NCI-H1436 (cell line): ENCODE results near the gene ANKRD52.
"Not testable (repeated sequence)": the region's sequence is repeated elsewhere in the genome, so short reads cannot be mapped to it uniquely, and the experiment has no call there.

Experiments
- DNase-seq: peaks from one replicate; lab custom pipeline; 2025; lab: John Stamatoyannopoulos, UW

Gene ANKRD52

DNA sequence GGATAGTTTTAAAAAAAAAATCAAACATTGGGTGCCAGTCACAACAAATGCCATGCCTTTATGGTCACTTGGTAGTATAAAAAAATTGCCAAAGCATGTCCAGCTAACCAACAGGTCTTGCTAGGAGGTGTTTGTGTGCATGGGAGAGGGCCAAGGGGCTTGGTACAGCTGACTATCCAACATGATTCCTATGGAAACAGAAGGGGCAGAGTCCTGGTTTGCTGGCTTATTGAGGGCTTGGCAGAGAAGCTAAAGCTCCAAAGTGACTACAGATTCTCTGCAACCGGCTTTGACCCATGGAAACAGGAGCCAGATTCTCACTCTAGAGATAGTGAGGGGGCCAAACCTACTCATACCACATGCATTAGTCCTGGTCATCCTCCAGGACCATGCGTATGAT, 14.3 kb upstream of the ANKRD52 start:
- DNase-seq, result not testable (repeated sequence)

DNA sequence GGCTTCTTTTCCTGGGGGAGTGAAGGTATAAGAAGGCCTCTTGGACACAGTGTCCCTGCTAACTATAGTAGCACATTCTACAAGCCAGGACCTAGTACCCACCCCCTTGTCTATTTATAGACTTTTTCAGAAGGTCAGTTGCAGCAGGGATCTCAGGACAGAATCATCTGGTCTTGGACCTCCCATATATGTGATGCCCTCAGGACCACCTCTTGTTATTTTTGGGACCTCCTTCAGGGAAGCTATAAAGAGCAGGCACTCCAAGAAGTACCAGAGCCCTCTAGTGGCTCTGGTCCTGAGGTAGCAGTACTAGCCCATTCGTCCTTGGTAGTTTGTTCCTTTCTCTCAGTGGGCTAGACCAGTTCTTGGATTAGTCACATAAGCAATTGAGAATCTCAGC, 12.8 kb upstream of the ANKRD52 start:
- DNase-seq, result no peak

DNA sequence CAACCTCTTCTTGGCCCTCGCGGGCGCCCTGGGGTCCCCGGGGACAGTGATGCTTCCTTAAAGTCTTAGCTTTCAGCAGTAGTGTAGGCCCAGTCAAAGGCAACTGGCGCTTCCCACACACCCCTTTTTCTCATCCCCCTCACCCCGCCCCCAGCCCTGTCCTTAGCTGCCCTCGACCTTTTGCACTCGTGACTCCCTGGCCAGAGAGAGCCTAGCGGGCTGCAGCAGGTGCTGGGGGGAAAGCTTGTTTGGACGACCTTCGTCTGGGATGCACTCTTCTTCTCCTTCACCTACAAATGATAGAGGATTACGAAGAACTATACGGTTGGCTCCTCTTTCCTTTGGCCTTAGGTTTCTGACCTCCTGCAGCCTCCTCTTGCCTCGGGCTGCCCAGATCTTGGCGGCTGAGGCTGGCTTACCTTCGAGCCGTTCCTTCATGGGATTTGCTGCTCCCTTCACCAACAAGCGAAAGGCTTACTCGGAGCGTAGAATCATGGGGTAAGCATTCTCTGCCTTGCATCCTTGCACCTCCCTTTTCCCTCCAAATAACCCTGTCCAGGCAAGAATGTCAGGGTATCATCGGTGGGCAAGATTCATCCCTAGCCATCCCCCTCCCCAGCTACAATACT, 9.4 kb upstream of the ANKRD52 start:
- DNase-seq, result no peak

DNA sequence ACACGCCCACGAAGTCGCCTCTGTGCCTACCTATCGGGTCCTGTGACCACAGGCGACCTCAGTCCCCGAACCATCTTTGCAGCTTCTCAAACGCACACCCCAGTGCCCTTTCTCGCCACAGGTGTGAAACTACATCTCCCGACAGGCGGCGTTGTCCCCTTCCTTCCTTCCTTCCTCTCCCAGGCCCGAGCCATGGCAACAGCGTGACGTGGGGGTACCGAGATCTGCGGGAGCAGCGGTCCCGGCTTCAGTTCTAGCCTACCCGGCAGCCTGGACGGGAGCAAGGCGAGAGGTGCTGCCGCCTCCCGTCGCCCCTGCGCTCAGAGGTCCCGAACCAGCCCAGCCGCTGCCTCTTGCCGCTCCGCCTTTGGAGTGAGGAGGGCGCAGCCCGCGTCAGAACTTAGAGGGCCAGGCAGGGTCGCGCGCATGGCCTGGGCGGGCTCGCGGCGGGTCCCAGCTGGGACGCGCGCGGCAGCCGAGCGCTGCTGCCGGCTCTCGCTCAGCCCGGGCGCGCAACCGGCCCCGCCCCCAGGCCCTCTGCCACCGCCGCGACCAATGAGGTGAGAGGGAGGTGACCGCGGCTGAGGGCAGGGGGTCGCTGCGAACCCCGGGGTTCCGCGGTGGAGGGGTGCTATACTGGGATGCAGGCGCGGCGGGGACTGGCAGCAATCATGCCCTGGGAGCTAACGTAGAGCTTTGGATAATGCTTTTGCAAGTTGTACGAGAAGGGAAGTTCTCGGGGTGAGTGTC, 8.7 kb upstream of the ANKRD52 start, which contains the start of gene COQ10A:
Gene COQ10A, plus strand, starts transcription at position 250 of the 750 bp plus-strand sequence. Its CDS starts 177 bp downstream, at position 427.
- peak; percentile 88 for DNase-seq

DNA sequence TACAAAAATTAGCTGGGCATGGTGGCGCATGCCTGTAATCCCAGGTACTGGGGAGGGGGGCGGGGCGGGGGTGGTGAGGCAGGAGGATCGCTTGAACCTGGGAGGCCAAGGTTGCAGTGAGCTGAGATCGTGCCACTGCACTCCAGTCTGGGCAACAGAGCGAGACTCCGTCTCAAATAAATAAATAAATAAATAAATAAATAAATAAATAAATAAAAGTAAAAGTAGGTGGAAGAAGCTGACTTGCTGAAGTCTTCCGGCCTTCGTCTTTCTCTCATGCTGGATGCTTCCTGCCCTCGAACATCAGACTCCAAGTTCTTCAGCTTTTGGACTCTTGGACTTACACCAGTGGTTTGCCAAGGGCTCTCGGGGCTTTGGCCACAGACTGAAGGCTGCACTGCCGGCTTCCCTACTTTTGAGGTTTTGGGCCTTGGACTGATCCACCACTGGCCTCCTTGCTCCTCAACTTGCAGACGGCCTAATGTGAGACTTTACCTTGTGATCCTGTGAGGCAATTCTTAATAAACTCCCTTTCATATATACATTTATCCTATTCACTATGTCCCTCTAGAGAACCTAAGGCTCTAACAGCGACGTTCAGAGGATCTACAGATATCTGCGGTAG, 8.0 kb upstream of the ANKRD52 start:
- not testable (repeated sequence) for DNase-seq

DNA sequence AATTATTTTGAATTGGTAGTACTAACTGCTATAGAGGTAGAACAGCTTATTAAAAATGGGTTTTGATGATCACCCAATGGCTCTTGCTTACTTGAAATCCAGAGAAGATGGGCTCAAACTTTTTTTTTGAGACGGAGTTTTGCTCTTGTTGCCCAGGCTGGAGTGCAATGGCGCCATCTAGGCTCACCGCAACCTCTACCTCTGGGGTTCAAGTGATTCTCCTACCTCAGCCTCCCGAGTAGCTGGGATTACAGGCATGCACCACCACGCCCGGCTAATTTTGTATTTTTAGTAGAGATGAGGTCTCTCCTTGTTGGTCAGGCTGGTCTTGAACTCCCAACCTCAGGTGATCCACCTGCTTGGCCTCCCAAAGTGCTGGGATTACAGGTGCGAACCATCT, 4.8 kb upstream of the ANKRD52 start:
- DNase-seq, result not testable (repeated sequence)

DNA sequence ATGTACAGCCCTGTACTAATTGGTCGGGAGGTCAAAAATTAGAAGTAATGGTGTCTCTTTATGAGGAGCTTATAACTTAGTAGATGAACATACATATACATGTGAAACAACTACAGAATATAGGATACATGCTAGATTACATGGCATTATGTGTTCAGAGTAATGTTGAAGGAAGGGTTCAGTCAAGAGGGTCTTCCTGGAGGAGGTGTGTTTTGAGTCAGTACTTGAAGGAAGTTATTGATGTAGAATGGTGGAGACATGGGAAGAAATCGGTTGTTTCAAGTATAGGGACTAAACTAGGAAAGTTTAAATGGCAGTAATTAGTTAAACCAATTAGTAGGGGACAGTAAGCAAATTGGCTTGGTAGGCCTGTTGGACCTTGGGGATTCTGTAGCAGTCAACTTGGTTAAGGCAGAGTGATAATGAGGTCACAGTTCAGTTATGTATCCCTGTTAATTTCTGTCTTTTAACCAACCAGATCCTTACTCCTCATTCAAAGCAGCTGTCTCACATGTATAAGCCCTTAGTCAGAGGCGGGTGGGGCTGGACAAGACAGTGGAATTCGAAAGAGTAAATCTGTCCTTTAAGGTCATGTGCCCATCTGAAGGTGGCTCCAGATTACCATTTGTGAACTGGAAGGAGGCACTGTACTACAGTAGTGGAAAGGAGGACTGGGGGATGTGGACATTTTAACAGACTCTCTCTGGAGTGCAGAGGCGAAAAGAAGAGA, 3.5 kb upstream of the ANKRD52 start:
- DNase-seq, result no peak

DNA sequence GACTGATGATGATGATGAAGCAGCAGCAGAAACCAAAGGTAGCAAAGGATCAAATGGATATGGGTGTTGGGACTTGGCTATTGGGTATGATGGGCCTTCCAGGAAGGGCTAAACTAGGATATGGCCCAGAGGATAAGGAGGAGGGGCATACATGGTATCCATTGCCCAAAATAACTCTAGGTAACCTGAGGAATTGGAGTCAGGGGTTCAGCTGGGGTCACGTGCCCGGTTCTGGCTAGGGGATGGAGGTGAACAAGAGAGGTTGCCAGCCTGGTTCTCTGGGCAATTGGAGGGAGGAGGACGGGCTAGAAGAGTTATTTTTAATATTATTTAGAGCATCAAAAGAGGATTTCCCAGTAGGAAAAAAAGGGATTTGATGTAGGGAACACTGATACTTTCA, 2.7 kb upstream of the ANKRD52 start:
- no peak for DNase-seq

DNA sequence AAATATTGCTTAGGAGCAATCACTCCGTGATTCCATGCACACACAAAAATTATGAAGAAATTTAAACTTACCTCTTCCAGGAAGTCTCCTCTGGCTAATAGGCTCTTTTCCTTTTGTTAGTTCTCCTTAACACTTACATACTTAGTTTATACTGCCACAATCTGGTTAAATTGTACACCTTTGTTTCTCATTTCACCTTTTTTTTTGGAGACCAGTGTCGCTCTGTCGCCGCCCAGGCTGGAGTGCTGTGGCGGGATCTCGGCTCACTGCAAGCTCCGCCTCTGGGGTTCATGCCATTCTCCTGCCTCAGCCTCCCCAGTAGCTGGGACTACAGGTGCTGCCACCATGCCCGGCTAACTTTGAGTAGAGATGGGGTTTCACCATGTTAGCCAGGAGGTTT, 2.2 kb upstream of the ANKRD52 start:
- DNase-seq, result no peak

DNA sequence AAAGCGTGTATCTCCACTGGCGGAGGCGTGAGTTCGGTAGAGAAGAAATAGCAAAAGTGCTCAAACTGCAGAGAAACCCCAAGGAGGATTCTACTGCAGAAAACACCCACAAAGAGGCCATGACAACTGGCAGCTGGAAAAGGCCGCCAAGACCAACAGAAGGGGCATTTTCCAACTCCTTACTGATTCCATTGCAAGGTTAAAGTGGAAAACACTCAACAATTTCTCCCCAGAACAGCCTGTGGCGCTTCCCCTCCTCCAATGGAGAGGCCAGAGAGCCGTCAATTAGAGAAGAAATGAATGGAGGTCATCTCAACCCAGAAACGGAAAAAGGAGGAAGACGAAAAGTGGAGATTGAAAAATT, 618 bp upstream of the ANKRD52 start:
- DNase-seq, result no peak

DNA sequence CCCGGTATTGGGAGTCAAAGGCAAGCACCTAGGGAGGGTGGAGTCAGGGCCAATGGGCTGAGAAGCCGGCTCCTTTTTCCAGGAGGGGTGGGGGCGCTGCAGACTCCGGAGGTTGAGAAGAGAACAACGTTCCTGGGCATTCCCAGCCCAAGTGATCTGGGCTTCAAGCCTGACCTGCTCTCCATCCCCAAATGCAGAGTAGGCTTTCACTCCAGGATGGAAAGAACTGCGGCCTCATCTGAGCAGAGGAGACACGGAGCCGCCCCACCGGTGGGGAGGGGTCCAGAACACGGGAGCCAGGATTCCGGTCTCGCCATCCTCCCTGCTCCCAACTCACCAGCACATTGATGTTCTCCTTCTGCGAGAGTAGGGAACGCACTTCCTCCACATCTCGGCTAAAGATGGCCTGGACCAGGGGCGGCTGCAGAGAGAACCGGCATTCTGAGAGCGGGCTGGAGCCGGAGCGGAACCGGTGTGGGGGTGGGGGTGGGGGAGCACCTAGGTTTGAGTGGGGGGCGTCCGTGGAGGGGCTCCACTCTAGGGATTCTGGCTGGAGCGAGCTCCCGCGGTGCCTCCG, 605 bp downstream of the ANKRD52 start:
- DNase-seq, result no peak

DNA sequence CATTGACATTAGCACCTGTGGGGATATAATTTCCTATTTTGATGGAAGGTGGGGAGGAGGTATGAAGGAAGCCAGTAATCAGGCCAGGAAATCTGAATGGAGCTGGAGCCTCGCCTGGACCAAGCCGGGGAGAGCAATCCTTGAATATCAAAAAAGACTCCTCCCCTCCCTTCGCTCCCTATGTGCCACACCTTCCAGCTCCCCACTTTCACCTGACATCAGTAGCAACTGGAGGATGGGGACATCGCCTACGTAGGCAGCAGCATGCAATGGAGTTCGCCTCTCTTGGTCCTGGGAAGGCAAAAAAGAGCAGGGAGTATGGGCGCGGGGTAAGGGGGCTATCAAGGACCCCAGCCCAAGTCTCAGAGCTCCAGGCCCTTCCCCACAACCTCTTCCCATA, 1.1 kb downstream of the ANKRD52 start:
- no peak for DNase-seq

DNA sequence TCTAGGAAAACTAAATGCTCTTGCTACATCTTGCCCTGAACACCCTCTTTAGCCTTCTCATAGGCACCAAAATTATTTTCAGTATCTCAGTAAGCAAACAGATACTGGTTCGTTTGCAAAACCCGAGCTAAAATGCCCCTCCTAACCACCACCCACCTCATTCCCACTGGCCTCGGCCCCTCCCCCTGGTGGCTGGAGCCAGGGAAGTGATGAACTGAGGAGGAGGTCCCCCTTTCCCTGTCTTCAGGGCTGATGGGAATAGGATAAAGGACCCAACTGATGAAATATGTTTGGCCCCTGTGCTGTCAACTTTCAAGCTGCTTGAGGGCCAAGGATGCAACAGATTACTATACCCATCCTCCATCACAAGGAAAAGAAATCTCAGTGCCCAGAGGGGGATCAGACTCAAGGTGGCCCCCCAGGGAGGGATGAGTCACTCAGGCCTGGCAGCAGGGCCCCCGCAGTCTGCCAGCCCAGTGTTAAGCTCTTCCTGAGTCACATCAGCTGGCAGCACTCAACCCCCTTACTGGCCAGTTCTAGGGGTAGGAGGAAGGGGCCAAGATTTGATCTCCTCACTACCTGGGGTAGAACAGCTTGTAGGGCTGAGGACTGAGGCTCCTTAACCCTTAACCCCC, 1.7 kb downstream of the ANKRD52 start:
- DNase-seq, result no peak

DNA sequence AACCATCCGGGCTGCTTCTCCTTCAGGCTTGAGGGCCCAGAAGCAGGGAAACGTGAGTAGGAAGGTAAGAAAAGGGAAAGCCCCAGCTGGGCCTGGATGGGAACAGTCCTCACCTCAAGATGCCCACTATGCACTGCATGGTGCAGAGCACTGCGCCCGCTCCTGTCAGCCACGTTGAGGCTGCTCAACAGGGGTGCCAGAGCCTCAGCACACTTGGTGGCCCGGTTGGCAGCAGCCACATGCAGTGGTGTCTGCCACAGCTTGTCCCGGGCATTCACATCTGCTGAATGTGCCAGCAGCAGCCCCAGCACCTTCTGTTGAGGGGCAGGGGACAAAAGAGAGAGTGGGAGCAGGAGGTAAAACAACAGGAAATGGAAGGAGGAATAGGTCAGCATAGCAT, 2.5 kb downstream of the ANKRD52 start:
- DNase-seq, result no peak

DNA sequence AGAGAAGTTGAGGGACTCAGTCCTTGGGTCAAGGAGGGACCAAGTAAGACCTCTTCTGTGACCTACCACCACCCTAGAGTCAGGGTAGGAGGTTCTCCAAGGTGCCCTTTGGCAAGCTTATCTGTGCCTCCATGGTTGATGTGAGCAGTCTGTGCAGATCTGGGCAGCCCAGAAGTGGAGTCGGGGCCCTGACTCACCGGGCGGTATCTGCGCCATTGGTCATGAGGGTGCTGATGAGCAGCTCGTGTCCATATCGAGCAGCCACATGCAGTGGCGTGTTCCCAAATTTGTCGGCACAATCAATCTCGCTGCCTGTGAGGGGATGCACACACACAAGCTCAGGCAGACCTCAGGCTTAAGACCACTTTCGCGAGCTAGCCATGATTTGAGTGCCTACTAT, 5.1 kb downstream of the ANKRD52 start:
- no peak for DNase-seq

DNA sequence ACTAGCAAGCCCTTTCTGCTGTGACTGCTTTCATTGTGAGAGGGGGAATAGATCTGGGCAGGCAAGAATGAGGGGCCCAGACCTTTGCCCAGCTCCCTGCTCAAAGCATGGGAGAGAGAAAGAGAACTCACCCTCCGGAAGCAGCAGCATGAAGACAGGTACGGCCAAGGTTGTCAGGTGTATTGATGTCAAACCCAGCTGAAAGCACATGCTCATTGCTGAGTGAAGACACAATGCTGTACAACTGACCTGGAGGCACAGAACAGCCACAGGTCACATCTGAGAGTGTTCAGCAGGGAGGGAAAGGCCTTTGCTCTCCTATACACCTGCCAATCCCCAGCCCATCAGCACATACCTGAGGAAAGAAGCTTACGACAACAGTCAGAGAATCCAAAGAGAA, 5.5 kb downstream of the ANKRD52 start:
- no peak for DNase-seq

DNA sequence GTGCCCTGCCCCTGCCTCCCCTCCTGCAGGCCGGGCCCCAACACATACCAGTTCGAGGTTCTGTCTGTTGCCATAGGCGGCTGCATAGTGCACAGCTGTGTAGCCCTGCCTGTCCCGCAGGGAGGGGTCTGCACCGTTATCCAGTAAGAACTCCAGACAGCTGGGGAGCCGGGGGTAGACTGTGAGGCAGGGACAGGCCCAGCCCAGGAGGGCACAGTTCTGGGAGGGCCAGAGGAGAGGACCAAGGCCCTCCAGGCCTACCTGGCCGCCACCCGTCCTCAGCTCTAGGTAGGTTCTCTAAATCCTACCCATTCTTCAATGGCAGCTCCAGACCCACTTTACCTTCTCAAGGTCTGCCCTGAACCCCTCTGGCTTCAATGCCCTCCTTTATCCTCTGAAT, 9.5 kb downstream of the ANKRD52 start:
- no peak for DNase-seq

DNA sequence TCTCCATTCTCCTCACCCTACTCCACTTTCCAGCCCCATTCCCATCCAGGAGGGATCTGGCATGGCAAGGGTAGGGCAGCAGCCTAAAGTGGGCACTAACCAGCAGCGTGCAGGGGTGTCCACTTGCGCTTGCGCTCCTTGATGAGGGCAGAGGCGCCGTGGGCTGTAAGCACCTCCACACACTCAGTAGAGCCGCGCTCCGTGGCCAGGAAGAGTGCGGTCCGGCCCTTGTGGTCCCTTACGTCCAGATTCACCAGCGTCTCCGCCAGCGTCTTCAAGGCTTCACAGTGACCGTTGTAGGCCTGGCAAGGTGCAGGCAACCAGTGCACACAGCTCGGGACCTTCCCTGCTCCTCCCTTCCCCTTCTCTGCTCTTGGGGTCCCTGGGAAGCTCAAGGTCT, 10.3 kb downstream of the ANKRD52 start:
- no peak for DNase-seq

DNA sequence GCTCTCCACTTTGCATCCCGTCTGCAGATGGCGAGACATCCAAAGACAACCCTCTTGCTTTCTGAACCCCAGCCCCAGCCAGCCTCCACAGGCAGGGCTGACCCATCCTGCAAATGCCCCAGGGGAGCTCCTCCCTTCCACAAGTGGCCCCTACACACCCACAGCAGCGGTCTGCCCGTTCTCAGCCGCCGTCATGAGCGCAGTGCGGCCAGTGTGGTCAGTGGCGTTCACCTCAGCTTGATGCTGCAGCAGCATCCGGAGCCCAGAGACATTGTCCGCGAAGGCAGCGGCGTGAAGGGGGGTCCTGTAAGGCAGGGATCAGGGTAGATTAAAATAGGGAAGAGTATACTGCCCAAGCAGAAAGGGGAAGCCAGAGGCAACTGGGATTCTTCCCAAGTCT, 13.7 kb downstream of the ANKRD52 start:
- no peak for DNase-seq

DNA sequence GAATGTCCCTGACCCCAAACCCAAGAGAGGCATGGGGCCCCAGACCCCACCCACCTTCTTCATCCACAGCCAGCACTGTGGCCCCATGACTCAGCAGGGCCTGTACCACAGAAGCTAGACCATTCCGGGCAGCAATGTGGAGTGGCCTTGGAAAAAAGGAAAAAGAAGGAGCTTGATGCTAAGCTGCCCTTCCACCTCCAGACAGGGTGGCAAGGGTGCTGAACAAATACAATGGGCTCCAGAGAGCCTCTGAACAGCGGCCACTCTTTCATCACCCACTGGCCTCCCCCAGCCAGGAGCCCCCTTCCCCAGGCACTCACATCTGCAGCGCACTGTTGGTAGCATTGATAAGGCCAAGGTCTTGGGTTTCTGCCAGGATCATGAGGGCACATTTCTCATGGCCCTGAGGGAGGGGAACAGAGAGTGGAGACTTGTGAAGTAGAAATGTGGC, 14.4 kb downstream of the ANKRD52 start:
- no peak for DNase-seq

DNA sequence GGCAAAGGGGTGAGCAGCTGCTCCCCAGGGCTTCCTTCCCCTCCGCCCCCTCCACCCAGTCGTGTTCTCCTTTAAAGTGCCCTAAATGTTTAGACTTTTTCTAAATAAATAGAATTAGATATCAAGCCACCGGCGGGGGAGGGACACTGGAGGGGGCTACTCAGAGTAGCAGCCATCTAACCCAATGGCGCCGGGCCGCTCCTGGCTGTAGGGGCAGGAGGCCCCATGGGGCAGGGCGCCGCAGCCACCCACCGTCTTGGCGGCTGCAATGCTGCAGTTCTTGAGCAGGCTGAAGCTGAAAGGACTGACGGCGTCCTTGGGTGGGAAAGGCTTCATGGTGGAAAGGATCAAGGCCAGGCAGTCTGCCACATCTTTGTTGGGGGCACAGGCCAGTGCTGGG, 15.2 kb downstream of the ANKRD52 start:
- no peak for DNase-seq
